Body of pancreas (tissue), 4 donors: ENCODE measurements around the gene GPAM.

Experiments
- POLR2A ChIP-seq, 3 donors: fragments of 450-650 bp; IDR thresholded peaks; one replicate each; pipeline ENCODE4 v1.6.1; 2016; ENCODE audit warnings: antibody characterized with exemption in 3 of 3, mild to moderate bottlenecking in 2 of 3
- TF ChIP-seq, protein P1 (sequence below), 7 experiments: fragments of 450-650 bp in 4 of 7; fragments of 200-600 bp in 3 of 7; sonication (generic) in 3 of 7; IDR thresholded peaks; one replicate each; pipeline ENCODE4 v1.5.1; 2016 to 2019; ENCODE audit warnings: antibody characterized with exemption in 7 of 7

DNA sequence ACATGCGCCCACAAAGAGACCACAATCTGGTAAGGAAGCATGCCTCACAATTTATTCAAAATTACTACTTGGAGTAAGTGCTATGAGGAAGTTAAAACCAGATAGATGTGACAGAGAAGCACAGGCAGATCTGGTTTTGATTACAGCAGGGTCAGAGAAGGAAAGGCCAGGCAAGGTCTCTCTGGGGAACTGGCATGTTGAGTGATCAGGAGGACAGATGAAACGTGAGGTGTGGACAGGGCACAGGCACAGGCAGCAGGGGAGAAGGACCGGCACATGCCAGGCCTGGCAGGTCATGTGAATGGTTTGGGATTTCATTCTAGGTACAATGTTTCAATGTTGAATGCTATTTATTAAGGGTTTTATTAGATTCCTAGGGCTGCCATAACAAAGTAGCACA lies 51.6 kb downstream of the GPAM start:
- TF ChIP-seq, protein P1, sequence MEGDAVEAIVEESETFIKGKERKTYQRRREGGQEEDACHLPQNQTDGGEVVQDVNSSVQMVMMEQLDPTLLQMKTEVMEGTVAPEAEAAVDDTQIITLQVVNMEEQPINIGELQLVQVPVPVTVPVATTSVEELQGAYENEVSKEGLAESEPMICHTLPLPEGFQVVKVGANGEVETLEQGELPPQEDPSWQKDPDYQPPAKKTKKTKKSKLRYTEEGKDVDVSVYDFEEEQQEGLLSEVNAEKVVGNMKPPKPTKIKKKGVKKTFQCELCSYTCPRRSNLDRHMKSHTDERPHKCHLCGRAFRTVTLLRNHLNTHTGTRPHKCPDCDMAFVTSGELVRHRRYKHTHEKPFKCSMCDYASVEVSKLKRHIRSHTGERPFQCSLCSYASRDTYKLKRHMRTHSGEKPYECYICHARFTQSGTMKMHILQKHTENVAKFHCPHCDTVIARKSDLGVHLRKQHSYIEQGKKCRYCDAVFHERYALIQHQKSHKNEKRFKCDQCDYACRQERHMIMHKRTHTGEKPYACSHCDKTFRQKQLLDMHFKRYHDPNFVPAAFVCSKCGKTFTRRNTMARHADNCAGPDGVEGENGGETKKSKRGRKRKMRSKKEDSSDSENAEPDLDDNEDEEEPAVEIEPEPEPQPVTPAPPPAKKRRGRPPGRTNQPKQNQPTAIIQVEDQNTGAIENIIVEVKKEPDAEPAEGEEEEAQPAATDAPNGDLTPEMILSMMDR (IDR thresholded peaks at IDR 0.05): no peak
- no peak for TF ChIP-seq POLR2A (IDR thresholded peaks at IDR 0.05)
